HFFc6 (cell line): ENCODE data around the gene AHDC1. TPM values are rescaled to one million over a fixed set of nuclear protein-coding genes. Genes with fewer than 3 reads are reported as not detected.

Experiments used
- DNase-seq: peaks from one replicate; pipeline ENCODE4 v3.0.0-alpha.2; 2018
- H3K27ac Mint-ChIP-seq: 2 replicates; pipeline ENCODE4 v1.8.0; 2020; ENCODE audit warnings: mild to moderate bottlenecking, mixed read lengths
- H3K27me3 Mint-ChIP-seq: 2 replicates; pipeline ENCODE4 v1.8.0; 2021; ENCODE audit warnings: mild to moderate bottlenecking, moderate library complexity, mixed read lengths; ENCODE audit not compliant: insufficient read depth
- H3K36me3 Mint-ChIP-seq: 2 replicates; pipeline ENCODE4 v1.8.0; 2021; ENCODE audit warnings: low read depth, mixed read lengths
- H3K4me1 Mint-ChIP-seq: 2 replicates; pipeline ENCODE4 v1.8.0; 2020; ENCODE audit warnings: low read depth, mixed read lengths
- H3K4me3 Mint-ChIP-seq: 2 replicates; pipeline ENCODE4 v1.8.0; 2020; ENCODE audit warnings: mild to moderate bottlenecking, moderate library complexity, mixed read lengths
- H3K9me3 Mint-ChIP-seq: 2 replicates; pipeline ENCODE4 v1.8.0; 2020; ENCODE audit warnings: mild to moderate bottlenecking, mixed read lengths
- total RNA-seq, 6 experiments: library from RNA; stranded (reverse); fragmentation: NEBNext Ultra II Directional; extraction: Animal tissue kit (Norgen Biotek cat#: 25700); gene quantifications; 2 replicates in 1 of 6; 3 replicates in 5 of 6; pipeline ENCODE4 v1.2.3, GENCODE V29; 2021
- TF ChIP-seq, protein P1 (sequence below): fragments of 200-600 bp; sonication (generic); IDR thresholded peaks from 2 replicates; pipeline ENCODE4 v1.5.0; 2021; ENCODE audit warnings: antibody characterized with exemption, mild to moderate bottlenecking

AHDC1 gene
- total RNA-seq, 6 experiments from 2014 or later, result 30.7 to 53.2 (median 34.7) TPM

DNA sequence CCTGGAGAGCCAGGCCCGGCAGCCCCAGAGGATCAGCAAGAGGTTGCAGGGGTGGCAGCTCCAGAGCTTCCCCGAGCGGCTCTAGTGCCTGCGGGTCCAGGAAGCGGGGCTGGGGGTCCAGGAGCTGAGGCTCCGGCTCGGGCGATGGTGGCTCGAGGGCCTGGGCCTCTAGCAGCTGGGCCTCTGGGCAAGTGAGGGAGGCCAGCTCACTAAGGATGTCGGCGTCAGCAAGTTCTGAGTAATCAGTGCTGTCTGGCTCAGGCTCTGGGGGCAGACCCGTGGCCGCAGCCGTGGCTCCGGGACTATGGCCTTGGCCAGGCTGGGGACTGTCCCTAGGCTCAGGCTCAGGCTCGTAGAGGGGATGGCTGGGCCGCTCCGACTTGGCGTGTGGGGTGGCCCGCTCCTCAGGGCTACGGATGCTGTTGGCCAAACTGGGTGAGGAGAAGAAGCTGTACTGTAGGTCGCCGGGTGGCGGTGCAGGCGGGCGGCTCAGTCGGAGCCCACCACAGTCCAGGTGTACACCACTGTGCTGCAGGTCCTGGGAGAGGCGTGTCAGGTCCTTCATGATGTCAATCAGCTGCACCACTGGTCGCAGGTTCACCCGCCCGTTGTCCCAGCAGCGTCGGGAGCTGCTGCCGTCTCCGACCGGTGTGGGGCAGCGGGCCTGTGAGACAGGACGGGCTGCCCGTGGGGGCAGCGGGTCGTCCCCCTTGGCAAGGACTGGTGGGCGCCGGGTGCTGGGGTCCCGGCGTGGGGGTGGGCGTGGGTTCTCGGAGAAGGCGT lies 52.6 kb downstream of the AHDC1 start:
- Mint-ChIP-seq H3K9me3 (no peaks in the 10 kb centered on the region), H3K36me3 (peaks cover 4% of the 10 kb centered on the region; the same call in 1 of the 2 replicates), H3K27me3 (no peaks in the 10 kb centered on the region; the same call in 1 of the 2 replicates), H3K4me3 (no peak overlapping the region), H3K4me1 (peaks cover 20% of the 10 kb centered on the region), H3K27ac (no peak overlapping the region)
- TF ChIP-seq, protein P1, sequence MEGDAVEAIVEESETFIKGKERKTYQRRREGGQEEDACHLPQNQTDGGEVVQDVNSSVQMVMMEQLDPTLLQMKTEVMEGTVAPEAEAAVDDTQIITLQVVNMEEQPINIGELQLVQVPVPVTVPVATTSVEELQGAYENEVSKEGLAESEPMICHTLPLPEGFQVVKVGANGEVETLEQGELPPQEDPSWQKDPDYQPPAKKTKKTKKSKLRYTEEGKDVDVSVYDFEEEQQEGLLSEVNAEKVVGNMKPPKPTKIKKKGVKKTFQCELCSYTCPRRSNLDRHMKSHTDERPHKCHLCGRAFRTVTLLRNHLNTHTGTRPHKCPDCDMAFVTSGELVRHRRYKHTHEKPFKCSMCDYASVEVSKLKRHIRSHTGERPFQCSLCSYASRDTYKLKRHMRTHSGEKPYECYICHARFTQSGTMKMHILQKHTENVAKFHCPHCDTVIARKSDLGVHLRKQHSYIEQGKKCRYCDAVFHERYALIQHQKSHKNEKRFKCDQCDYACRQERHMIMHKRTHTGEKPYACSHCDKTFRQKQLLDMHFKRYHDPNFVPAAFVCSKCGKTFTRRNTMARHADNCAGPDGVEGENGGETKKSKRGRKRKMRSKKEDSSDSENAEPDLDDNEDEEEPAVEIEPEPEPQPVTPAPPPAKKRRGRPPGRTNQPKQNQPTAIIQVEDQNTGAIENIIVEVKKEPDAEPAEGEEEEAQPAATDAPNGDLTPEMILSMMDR, result no peak
- DNase-seq, result no peak

GRCh38 chr1:27550510-27551169 lies 53.3 kb downstream of the AHDC1 start:
- Mint-ChIP-seq H3K27ac (no peak overlapping the region), H3K4me1 (peaks cover 24% of the 10 kb centered on the region), H3K9me3 (no peaks in the 10 kb centered on the region), H3K36me3 (peaks cover 4% of the 10 kb centered on the region; the same call in 1 of the 2 replicates), H3K4me3 (no peak overlapping the region), H3K27me3 (no peaks in the 10 kb centered on the region; the same call in 1 of the 2 replicates)
- no peak for DNase-seq
- TF ChIP-seq, protein P1, result no peak

GRCh38 chr1:27549807-27550408 lies 54.0 kb downstream of the AHDC1 start:
- peaks cover 24% of the 10 kb centered on the region for H3K4me1 Mint-ChIP-seq
- TF ChIP-seq, protein P1, result no peak
- H3K27ac Mint-ChIP-seq, result no peak overlapping the region
- no peak overlapping the region for H3K4me3 Mint-ChIP-seq
- no peak for DNase-seq
- H3K9me3 Mint-ChIP-seq, result no peaks in the 10 kb centered on the region
- H3K36me3 Mint-ChIP-seq, result peaks cover 11% of the 10 kb centered on the region
- H3K27me3 Mint-ChIP-seq, result peaks cover 6% of the 10 kb centered on the region

DNA sequence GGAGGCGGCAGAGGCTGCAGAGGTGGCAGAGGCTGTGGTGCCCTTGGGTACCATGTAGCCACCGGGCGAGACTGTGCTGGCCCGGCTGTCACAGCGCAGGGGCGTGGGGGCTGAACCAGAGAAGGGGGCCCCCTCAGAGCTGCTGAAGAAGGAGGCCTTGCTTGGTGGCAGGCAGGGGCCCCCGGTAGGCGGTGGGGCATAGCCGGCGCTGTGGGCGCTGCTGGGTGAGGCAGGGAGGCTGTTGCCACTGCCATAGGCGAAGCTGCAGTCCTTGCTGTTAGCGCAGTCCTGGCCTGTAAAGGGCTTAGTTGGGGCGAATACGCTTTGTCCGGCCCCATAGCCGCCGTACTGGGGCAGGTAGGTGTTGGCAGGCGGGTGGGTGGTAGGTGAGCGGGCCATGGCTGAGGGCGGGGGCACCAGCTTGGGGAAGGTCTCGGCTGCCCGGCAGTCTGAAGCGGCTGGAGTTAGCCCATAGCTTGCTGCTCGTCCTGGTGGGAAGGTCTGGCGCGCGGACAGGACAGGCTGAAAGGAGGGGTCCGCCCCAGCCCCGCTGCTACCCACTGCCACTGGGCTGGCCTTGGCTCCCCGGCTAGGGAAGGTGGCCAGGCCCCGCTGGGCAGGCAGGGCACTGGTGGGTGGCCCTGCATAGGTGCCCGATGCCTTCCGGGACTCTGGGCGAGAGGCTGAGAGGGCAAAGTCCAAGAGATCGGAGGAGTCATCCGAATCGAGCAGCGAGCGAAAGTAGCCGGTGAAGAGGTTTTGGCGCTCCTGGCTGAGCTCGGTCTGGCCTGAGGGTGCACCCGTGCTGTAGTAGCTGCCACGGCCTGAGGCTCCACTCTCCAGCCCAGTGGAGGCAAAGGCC lies 54.9 kb downstream of the AHDC1 start:
- peaks cover 32% of the 10 kb centered on the region for H3K4me1 Mint-ChIP-seq
- H3K27ac Mint-ChIP-seq, result no peak overlapping the region
- DNase-seq, result no peak
- H3K9me3 Mint-ChIP-seq, result no peaks in the 10 kb centered on the region
- TF ChIP-seq, protein P1, result no peak
- no peak overlapping the region for H3K4me3 Mint-ChIP-seq
- peaks cover 18% of the 10 kb centered on the region for H3K36me3 Mint-ChIP-seq
- peaks cover 8% of the 10 kb centered on the region for H3K27me3 Mint-ChIP-seq
